Brain microvascular endothelial cell (primary cell): ENCODE data around the gene PBX3.

Experiments
- DNase-seq: peaks from one replicate; pipeline ENCODE4 v3.0.0-alpha.2; 2020
- H3K27ac ChIP-seq: fragments of 250-450 bp; sonication (Bioruptor Pico); 2 replicates; pipeline ENCODE4 v1.5.1; 2020; ENCODE audit warnings: mild to moderate bottlenecking, moderate library complexity
- H3K27me3 ChIP-seq: fragments of 250-450 bp; sonication (Bioruptor Pico); replicated peaks from 2 replicates; pipeline ENCODE4 v1.5.1; 2020; ENCODE audit warnings: mild to moderate bottlenecking
- H3K36me3 ChIP-seq: fragments of 250-450 bp; sonication (Bioruptor Pico); replicated peaks from 2 replicates; pipeline ENCODE4 v1.5.1; 2020; ENCODE audit warnings: mild to moderate bottlenecking
- H3K4me3 ChIP-seq: 2 replicates; pipeline ENCODE4 v1.5.1; 2011; ENCODE audit warnings: low read depth, mild to moderate bottlenecking, control low read depth, low read length, moderate library complexity
- CTCF ChIP-seq: IDR thresholded peaks from 2 replicates; pipeline ENCODE4 v1.5.1; 2011; ENCODE audit warnings: low read depth, mild to moderate bottlenecking, moderate library complexity, low read length, control low read depth, inconsistent platforms; ENCODE audit errors: missing control alignments
- in situ Hi-C: cut with HindIII; loops from 2 replicates; pipeline ENCODE4 v1.10.0; 2017; ENCODE audit warnings: low sequenced_read_pairs, low pct_ligation_motif_present

Gene PBX3

DNA sequence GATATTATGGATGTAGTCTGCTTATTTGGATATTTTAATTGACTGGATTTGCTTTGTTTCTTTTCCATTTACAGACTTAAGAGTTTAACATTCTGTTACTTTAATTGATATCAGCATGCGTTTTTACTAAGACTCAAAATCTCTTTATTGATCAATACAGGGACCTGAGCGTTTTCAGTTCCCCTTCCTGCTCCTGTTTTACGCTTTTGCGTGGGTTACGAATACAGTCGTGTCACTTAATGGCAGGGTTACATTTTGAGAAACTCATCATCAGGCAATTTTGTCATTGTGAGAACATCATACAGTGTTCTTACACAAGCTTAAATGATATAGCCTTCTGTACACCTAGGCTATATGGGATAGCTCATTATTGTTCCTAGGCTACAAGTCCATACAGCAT is 65.2 kb downstream of the PBX3 start:
- in situ Hi-C loops, result no loop called here
- Histone ChIP-seq H3K27ac (no peak overlapping the region), H3K27me3 (no peaks in the 10 kb centered on the region), H3K36me3 (no peaks in the 10 kb centered on the region), H3K4me3 (no peak overlapping the region)
- no peak for TF ChIP-seq CTCF
- no peak for DNase-seq

DNA sequence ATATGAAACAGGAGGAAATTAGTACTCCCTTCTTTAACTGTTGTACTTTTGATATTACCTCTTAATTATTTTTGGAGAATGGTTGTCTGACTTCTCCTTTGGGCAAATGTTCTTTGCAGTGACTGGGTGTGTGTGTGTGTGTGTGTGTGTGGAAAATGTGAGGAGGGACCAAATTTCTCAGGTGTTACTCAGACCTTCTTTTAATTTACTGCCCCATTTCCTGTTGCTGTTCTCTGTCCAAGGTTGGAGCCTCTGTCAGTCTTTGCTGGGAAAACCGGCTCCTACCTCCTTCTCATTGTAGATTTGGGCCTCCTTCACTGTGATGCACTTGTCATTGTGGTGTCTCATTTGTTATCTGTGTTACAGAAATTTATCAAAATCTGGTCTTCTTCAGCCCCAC is 68.4 kb downstream of the PBX3 start:
- Histone ChIP-seq H3K27ac (no peak overlapping the region), H3K4me3 (no peak overlapping the region), H3K36me3 (no peaks in the 10 kb centered on the region), H3K27me3 (no peaks in the 10 kb centered on the region)
- TF ChIP-seq CTCF, result no peak
- in situ Hi-C loops, result no loop called here
- no peak for DNase-seq

DNA sequence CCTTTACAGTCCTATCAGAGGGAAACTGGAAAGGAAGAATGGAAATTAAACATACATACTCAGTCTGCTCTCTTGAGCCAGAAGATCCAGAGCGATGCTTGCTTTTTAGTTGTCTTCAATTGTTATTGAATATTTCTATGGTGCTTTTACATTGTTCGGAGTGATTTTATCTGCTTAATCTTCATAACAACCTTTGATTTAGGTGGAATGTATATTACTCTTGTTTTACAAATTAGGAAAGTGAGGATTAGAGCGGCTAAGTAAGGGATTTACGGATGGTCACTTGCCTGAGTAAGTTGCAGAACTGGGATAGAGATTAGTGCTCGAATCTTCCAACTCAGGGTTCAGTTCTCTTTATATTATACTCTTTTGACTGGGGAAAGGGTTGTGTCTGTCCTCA is 69.1 kb downstream of the PBX3 start:
- DNase-seq, result no peak
- in situ Hi-C loops, result no loop called here
- H3K27me3 ChIP-seq, result no peaks in the 10 kb centered on the region
- no peak for TF ChIP-seq CTCF
- H3K4me3 ChIP-seq, result no peak overlapping the region
- H3K27ac ChIP-seq, result no peak overlapping the region
- no peaks in the 10 kb centered on the region for H3K36me3 ChIP-seq

DNA sequence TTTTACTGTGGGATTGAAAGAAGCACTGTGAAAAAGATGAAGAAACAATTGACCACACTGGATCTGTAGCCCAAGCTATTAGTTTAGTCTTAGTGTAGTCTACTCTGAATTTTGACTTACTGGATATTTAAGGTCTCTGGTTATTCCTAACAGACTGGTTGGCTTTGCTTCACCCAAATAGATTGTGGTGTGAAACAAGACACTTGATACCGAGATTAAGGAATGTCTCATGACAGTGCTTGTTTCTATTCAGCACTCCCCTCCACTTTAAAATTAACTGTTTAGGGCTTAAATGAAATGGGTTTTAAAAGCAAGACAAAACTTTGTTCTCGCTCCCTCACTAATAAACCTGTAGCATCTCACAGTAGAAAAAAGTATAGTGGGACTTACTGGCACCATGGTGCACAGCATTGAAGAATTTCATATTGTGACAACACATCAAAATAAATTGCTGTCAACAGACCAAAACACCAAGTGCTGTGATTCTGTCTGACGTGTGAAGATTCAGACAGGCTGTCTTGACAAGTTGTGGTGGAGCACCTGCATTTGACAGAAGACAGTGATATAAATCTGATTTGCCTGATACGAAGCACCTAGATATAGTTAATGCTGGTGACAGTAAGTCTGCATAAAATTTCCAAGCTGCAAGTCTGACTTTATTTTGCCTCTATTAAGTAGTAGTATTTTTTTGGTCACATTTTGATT is 73.1 kb downstream of the PBX3 start:
- Histone ChIP-seq H3K4me3 (no peak overlapping the region), H3K27me3 (no peaks in the 10 kb centered on the region), H3K27ac (no peak overlapping the region), H3K36me3 (no peaks in the 10 kb centered on the region)
- in situ Hi-C loops, result no loop called here
- no peak for DNase-seq
- TF ChIP-seq CTCF, result no peak

DNA sequence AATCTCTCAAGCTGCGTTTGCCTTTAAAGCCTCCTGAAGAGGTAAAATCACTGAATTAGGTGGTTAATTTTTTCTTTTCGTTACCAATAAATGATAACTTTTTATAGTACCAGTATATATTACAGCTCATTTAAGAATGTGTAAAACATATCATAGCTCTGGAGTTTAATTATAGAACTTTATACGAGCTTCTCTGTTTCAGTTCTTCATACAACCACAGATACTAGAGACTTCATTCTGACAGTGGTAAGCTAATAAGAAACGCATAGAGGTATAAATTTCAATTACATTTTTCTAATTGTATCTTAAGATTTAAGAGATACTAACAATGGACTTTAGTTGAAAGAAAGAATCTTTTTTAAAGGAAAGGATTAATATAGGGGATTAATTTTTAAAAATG is 73.9 kb downstream of the PBX3 start:
- in situ Hi-C loops, result no loop called here
- H3K27me3 ChIP-seq, result no peaks in the 10 kb centered on the region
- no peak overlapping the region for H3K27ac ChIP-seq
- H3K4me3 ChIP-seq, result no peak overlapping the region
- no peaks in the 10 kb centered on the region for H3K36me3 ChIP-seq
- no peak for DNase-seq
- no peak for TF ChIP-seq CTCF

DNA sequence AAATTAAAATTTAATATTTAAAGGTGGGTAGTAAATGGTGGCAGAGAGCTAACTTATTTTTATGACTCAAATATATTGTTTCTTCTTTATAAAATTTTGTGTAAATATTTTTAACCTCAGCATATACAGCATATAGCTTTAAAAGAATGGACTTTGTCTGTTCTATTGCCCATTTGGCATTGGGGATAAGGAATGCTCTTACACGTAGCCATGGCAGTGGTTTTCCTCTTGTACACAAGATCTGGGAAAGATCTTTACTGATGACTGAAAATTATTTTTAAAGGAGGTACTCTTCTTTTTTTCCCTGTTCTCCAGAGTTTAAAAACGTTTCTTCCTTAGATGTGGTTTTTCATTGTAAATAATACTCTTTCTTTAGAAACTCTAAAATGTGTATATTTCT is 75.0 kb downstream of the PBX3 start:
- Histone ChIP-seq H3K27me3 (no peaks in the 10 kb centered on the region), H3K4me3 (no peak overlapping the region), H3K36me3 (no peaks in the 10 kb centered on the region), H3K27ac (no peak overlapping the region)
- DNase-seq, result no peak
- in situ Hi-C loops, result no loop called here
- no peak for TF ChIP-seq CTCF
